Activated naive CD4-positive, alpha-beta T cell treated with anti-CD3 and anti-CD28 coated beads for 36 hours (primary cell): Measurements from ENCODE around the gene ERC1. TPM values are rescaled to one million over a fixed set of nuclear protein-coding genes. Genes with fewer than 3 reads are reported as not detected.

Experiments used
- CTCF ChIA-PET: fragments of 350-600 bp; sonication (Branson Sonifier 250); formaldehyde crosslinking; loops from one replicate; lab custom pipeline; 2021; ENCODE audit warnings: antibody characterized with exemption; lab: Charles Lee
- DNase-seq: peaks from one replicate; pipeline ENCODE4 v3.0.0-alpha.2; 2020
- H3K27ac Mint-ChIP-seq: one replicate; pipeline ENCODE4 v1.8.0; 2021; ENCODE audit warnings: mild to moderate bottlenecking, mixed read lengths
- H3K27me3 Mint-ChIP-seq: one replicate; pipeline ENCODE4 v1.8.0; 2021; ENCODE audit warnings: low read depth, mixed read lengths
- H3K36me3 Mint-ChIP-seq: one replicate; pipeline ENCODE4 v1.8.0; 2021; ENCODE audit warnings: low read depth, mixed read lengths
- H3K4me1 Mint-ChIP-seq: one replicate; pipeline ENCODE4 v1.8.0; 2021; ENCODE audit warnings: low read depth, mixed read lengths
- H3K4me3 Mint-ChIP-seq: one replicate; pipeline ENCODE4 v1.8.0; 2021; ENCODE audit warnings: mild to moderate bottlenecking, moderate library complexity, mixed read lengths
- H3K9me3 Mint-ChIP-seq: one replicate; pipeline ENCODE4 v1.8.0; 2021; ENCODE audit warnings: mixed read lengths
- intact Hi-C: fragments of 100-400 bp; cut with micrococcal nuclease; formaldehyde crosslinking; loops from one replicate; pipeline ENCODE4 v1.15.1; 2023
- total RNA-seq, 2 experiments: library from RNA; stranded (reverse); gene quantifications; one replicate each; pipeline ENCODE4 v1.2.3, GENCODE V29; 2021

Gene ERC1
- total RNA-seq, 2 experiments from 2014 or later = 17.4 to 20.7 TPM

DNA sequence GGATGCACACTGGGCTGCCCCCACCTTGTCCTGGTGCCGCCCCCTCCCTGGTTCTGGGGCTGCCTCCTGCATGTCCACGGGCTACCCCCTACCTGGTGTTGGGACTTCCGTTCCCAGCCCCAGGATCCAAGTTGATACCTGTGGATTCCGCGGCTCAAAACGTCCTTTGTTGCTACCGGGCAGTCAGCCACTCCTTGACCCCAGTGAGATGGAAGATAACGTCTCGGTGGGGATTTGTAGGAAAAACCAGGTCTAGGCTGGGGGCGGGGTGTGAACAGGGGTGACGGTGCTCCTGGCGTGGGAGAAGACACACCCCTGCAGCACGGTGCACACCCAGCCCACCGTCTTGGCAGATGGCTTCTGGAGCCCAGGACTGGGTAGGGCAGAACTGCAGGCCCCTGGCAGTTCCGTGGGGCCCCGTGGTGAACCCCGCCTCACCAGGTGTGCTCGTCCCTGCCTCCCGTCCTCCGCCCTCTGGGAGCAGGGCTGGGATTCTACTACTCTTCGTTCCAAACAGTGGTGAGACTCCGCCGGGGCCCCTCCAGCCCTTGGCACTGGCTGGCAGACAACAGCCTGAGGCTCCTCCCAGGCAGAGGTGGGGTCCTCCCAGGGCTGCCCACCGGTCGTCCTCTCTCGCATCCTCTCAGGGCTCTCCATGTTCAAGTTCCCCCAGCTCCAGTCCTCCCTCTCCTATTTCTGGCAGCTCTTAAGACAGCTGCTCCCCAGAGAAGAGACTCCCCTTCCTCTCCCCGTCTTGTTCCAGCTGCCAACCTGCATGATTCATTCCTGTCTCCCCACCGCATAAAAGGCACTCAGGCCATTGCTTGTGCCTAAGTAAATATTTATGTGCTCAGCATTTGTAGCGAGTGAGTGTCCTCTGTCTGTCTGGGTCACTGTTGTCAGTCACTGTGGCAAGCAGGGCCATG lies 527.8 kb downstream of the ERC1 start:
- CTCF ChIA-PET = interaction anchor here (1.1 to 1.7 kb wide), 2 partner anchors 10 to 27 kb away, joined by 3 to 4 read pairs; no protein-coding TSS in a partner anchor

DNA sequence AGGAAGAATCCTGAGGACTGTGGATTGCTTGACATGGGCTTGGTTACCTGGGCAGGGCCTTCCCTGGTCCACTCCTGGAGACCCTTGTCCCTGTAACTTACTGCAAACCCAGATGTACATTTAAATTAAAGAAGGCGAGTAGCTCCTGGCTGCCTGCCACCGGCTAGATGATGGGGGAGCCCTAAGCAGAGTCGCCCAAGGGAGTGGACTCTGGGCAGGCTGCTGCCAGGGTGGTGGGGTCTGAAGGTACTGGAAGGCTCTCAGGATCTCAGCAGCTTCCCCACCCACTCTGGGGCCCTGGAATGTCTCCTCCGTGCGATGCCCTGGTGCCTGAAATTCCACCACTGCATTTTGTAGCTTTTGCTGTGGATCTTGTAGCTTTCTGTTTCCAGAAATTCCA lies 528.6 kb downstream of the ERC1 start:
- Mint-ChIP-seq H3K27me3 (peaks cover 5% of the 10 kb centered on the region), H3K4me3 (no peak overlapping the region), H3K4me1 (no peaks in the 10 kb centered on the region), H3K9me3 (peaks cover 2% of the 10 kb centered on the region), H3K36me3 (no peaks in the 10 kb centered on the region), H3K27ac (no peak overlapping the region)
- DNase-seq = no peak
- CTCF ChIA-PET = no interaction called here
- intact Hi-C loops = no loop called here

More for the DNA sequence above, 527.8 kb downstream of the ERC1 start:
- intact Hi-C loops = no loop called here
- H3K4me1 Mint-ChIP-seq = no peaks in the 10 kb centered on the region
- no peak overlapping the region for H3K27ac Mint-ChIP-seq
- H3K9me3 Mint-ChIP-seq = peaks cover 2% of the 10 kb centered on the region
- H3K4me3 Mint-ChIP-seq = no peak overlapping the region
- DNase-seq = no peak
- H3K36me3 Mint-ChIP-seq = no peaks in the 10 kb centered on the region
- peaks cover 3% of the 10 kb centered on the region for H3K27me3 Mint-ChIP-seq

DNA sequence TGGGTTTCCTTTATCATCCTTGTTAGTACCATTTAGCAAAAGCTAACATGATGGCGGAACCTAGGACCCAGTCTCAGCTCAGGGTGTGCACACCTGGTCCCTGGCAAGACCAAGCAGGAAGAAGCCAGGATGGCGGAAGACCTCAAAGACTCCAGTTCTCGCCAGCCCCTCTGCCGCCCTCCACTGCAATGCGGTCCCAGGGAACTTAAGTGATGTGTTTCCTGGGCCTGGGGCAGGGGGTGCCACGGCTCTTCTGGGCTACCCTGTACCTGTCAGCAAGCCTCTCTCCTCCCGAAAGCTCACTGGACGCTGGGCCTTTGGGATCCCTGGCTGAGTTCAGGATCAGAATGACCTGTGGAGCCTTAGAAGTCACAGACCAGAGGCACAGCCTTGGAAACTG lies 532.0 kb downstream of the ERC1 start:
- no peaks in the 10 kb centered on the region for H3K4me1 Mint-ChIP-seq
- DNase-seq = no peak
- H3K27ac Mint-ChIP-seq = no peak overlapping the region
- H3K27me3 Mint-ChIP-seq = peaks cover 24% of the 10 kb centered on the region
- no peaks in the 10 kb centered on the region for H3K9me3 Mint-ChIP-seq
- no peaks in the 10 kb centered on the region for H3K36me3 Mint-ChIP-seq
- CTCF ChIA-PET = interaction anchor here (0.6 to 1.1 kb wide), 3 partner anchors 26 to 578 kb away, joined by 3 to 6 read pairs (median 5); no protein-coding TSS in a partner anchor
- intact Hi-C loops = no loop called here
- H3K4me3 Mint-ChIP-seq = no peak overlapping the region

DNA sequence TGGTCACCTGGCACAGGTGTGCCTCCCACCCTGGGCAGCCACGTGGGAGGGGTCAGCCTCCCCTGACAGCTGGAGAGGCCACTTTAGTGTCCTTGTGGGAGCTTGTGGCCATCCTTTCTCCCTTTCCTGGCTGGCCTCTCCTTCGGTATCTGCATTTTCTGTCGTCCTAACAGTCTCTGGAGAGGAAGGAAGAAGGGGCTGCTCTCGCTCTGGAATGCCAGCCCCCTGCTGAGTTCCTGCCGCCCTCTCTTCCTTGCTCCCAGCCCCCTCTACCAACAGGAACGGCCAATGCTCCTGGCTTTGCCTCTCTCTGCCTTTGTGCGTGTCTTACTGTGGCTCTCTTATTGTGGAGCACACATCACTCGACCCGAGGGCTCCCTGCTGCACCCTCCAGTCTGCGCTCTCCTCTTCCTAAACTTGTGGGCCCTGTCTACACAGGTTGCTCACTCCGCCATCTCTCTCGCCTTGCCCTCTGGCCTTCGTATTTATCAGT lies 532.6 kb downstream of the ERC1 start:
- H3K27me3 Mint-ChIP-seq = peaks cover 29% of the 10 kb centered on the region
- no peak overlapping the region for H3K4me3 Mint-ChIP-seq
- no peak for DNase-seq
- CTCF ChIA-PET = interaction anchor here (0.8 kb wide), 1 partner anchor 572 kb away, joined by 3 read pairs; no protein-coding TSS in a partner anchor
- H3K27ac Mint-ChIP-seq = no peak overlapping the region
- no peaks in the 10 kb centered on the region for H3K36me3 Mint-ChIP-seq
- H3K9me3 Mint-ChIP-seq = no peaks in the 10 kb centered on the region
- no peaks in the 10 kb centered on the region for H3K4me1 Mint-ChIP-seq
- intact Hi-C loops = no loop called here

DNA sequence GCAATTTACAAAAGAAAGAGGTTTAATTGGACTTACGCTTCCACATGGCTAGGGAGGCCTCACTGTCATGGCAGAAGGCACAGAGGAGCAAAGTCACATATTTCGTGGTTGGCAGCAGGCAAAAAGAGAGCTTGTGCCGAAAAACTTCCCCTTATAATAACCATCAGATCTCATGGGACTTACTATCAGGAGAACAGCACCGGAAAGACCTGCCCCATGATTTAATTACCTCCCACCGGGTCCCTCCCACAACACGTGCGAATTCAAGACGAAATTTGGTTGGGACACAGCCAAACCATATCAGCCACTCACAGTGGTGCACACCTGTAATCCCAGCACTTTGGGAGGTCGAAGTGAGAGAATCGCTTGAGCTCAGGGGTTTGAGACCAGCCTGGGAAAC lies 534.8 kb downstream of the ERC1 start:
- DNase-seq = no peak
- intact Hi-C loops = no loop called here
- Mint-ChIP-seq H3K27me3 (peaks cover 40% of the 10 kb centered on the region), H3K27ac (no peak overlapping the region), H3K4me3 (no peak overlapping the region), H3K4me1 (peaks cover 4% of the 10 kb centered on the region), H3K9me3 (no peaks in the 10 kb centered on the region), H3K36me3 (no peaks in the 10 kb centered on the region)
- CTCF ChIA-PET = interaction anchor here (0.7 to 0.8 kb wide), 2 partner anchors 8 to 127 kb away, joined by 3 read pairs; no protein-coding TSS in a partner anchor

DNA sequence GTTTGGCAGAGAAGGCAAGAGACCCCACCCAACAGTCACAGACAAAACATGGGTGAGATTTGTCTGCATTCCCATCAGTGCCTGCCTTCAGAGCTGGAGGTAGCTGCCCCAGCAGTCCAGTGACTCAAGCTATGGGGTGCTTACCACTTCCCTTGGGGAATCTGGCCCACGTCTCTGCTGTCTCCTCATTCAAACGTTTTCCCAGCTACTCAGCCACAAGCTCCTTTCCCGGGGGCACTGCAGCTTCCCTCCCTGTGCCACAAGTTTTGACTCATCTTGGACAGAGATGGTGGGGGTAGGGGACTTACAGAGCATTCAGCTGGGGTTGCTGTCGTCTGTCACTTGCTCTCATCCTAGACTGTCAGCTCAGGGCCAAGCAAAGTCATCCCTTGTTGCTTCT lies 536.8 kb downstream of the ERC1 start:
- CTCF ChIA-PET = interaction anchor here (0.8 to 1.7 kb wide), 3 partner anchors 10 to 410 kb away, joined by 4 to 7 read pairs (median 5); no protein-coding TSS in a partner anchor
- intact Hi-C loops = no loop called here
- H3K27me3 Mint-ChIP-seq = peaks cover 56% of the 10 kb centered on the region
- H3K36me3 Mint-ChIP-seq = no peaks in the 10 kb centered on the region
- peaks cover 18% of the 10 kb centered on the region for H3K4me1 Mint-ChIP-seq
- DNase-seq = no peak
- no peaks in the 10 kb centered on the region for H3K9me3 Mint-ChIP-seq
- H3K4me3 Mint-ChIP-seq = no peak overlapping the region
- no peak overlapping the region for H3K27ac Mint-ChIP-seq

DNA sequence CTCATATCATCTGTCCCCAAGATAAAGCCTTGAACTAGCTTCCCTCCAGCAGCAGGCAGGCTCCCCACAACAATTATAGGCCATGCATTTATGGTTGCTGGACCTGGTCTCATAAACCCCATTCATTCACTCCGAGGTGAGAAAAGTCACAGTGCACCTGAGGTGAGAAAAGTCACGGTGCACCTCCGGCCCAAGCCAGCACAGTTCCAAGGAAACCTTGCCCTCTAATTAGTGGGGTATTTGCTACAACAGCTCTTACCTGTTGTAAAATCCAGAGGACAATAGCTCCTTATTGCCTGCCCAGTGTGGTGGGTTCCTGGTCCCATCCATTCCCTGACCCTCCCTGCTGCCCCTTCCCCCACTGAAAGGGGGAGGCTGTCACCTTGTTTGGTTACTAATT lies 537.8 kb downstream of the ERC1 start:
- Mint-ChIP-seq H3K36me3 (no peaks in the 10 kb centered on the region), H3K27me3 (peaks cover 64% of the 10 kb centered on the region), H3K9me3 (no peaks in the 10 kb centered on the region), H3K4me1 (peaks cover 28% of the 10 kb centered on the region), H3K27ac (no peak overlapping the region), H3K4me3 (no peak overlapping the region)
- intact Hi-C loops = no loop called here
- CTCF ChIA-PET = interaction anchor here (1.6 to 1.7 kb wide), 2 partner anchors 11 to 411 kb away, joined by 4 to 5 read pairs; no protein-coding TSS in a partner anchor
- no peak for DNase-seq

DNA sequence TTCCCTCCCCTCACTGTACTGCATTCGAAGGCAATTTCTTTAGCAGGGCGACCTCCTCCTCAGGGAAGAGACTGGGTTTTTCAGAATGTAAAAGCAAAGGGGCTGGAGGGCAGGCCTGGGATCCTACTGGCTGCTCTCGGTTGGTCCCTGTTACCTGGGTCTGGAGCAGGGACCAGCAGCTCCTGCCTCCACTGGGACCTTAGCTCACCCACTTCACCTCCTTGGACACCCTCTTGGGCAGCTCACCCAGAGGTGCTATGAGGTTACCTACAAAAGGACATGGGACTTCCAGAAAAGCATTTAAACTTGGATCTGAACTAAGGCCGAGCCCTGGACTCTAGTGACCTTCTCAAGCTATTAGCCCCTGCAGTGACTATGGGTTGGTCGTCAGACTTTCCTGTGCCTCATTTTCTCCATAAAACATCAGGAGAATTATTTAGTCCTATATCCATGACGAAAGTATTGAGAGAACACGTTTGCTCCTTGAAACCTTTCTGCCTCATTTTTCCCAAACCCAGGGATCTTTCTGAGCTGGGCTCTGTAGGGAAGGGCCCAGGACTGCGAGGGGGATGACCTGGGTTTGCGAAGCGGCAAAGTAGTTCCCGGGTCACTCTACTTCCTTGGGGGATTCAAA lies 538.3 kb downstream of the ERC1 start:
- Mint-ChIP-seq H3K9me3 (no peaks in the 10 kb centered on the region), H3K27me3 (peaks cover 64% of the 10 kb centered on the region), H3K27ac (no peak overlapping the region), H3K4me3 (peak overlapping the region; percentile 76), H3K4me1 (peaks cover 31% of the 10 kb centered on the region), H3K36me3 (no peaks in the 10 kb centered on the region)
- CTCF ChIA-PET = interaction anchor here (1.6 to 1.7 kb wide), 2 partner anchors 12 to 411 kb away, joined by 4 to 5 read pairs; no protein-coding TSS in a partner anchor
- intact Hi-C loops = no loop called here
- no peak for DNase-seq

DNA sequence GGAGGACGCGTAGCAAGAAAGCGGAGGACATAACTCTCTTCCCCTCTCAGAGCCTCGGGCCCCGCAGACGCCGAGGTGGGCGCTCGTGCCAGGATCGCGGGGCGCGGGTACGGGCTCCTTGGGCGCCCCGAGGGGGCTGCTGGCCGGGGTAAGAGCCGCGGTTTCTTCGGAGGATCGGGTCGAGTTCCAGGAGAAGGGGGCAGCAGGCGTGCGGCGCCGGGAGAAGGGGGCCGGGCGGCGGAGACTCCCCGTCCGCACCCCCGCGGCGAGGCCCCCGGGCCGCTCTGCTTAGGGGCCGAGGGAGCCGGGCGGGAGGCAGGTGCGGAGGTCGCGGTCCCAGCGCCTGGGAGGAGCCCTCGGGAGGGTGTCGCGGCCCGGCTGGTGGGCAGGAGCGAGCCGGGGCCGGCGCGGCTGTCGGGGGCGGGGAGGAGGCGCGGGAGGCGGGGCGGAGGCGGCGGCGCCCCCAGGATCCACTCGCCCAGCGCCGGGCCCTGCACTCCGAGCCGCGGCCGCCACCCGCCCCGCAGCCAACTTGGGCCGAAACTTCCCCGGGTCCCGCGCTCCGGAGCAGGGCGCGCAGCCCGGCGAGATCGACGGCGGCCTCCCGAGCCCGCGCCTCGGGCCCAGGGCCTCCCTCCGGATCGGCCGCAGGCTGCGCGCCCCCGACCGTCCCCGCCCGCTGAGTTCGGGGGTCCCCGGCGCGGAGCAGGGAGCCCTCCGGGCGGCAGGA lies 539.0 kb downstream of the ERC1 start:
- CTCF ChIA-PET = no interaction called here
- Mint-ChIP-seq H3K4me3 (peak overlapping the region; percentile 76), H3K4me1 (peaks cover 33% of the 10 kb centered on the region), H3K27me3 (peaks cover 64% of the 10 kb centered on the region), H3K27ac (no peak overlapping the region), H3K9me3 (no peaks in the 10 kb centered on the region), H3K36me3 (no peaks in the 10 kb centered on the region)
- intact Hi-C loops = loop anchor here (5.0 kb wide), 1 partner anchor 413 kb away; no protein-coding TSS in a partner anchor
- no peak for DNase-seq

DNA sequence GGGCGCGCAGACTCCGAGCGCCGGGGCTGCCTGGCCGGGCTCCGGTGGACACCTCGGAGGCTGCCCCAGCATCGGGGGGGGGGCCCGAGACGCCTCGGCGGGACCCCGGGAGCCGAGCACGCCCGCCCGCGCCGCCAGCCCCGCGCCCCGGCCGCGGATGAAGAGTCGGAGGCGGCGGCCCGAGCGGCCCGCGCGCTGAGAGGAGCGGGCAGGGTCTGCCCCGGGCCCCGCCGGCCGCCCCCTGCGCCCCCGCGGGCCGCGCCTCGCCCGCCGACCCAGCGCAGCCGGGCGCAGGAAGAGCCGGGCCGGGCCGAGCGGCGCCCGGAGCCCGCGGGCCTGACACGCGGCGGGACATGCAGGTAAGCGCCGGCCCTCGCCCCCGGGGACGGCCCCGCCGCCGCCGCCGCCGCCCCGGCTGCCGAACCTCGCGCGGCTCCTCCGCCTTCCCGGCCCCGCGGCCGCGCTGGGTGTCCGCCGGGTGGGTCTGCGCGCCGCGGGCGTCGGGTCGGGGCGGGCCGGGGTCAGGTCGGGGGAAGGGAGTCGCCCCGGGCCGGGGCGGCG lies 539.6 kb downstream of the ERC1 start:
- H3K4me3 Mint-ChIP-seq = no peak overlapping the region
- no peak for DNase-seq
- no peaks in the 10 kb centered on the region for H3K36me3 Mint-ChIP-seq
- no peaks in the 10 kb centered on the region for H3K9me3 Mint-ChIP-seq
- intact Hi-C loops = loop anchor here (5.0 kb wide), 1 partner anchor 413 kb away; no protein-coding TSS in a partner anchor
- H3K27ac Mint-ChIP-seq = no peak overlapping the region
- H3K27me3 Mint-ChIP-seq = peaks cover 60% of the 10 kb centered on the region
- CTCF ChIA-PET = interaction anchor here (0.6 kb wide), 1 partner anchor 54 kb away, joined by 3 read pairs; no protein-coding TSS in a partner anchor
- H3K4me1 Mint-ChIP-seq = peaks cover 33% of the 10 kb centered on the region

DNA sequence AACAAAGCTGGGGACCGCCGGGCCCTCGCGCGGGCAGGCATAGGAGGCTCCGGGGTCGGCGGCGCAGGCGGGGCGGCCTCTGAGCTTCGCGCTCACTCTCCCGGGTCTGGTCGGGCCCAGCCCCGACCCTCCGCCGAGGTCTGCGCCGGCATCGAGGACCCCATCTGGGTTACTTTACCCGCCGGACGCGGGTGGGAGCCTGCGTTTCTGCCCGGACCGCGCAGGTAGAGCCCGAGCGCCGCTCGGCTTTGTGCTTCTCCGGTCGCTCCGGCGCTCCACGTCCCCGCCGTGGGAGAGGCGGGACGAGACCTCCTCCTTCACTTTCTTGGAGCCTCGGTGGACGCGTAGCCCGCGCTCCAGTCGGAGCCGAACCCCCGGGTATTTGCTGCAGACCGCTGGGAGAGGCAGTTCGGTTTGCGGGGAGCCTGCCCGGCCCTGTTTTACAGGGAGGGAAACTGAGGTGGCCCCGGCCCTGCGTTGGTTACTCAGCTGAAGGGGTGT lies 540.2 kb downstream of the ERC1 start:
- no peak for DNase-seq
- Mint-ChIP-seq H3K36me3 (no peaks in the 10 kb centered on the region), H3K27ac (no peak overlapping the region), H3K4me1 (peaks cover 33% of the 10 kb centered on the region), H3K27me3 (peaks cover 62% of the 10 kb centered on the region), H3K9me3 (no peaks in the 10 kb centered on the region), H3K4me3 (peak overlapping the region; percentile 59)
- intact Hi-C loops = loop anchor here (5.0 kb wide), 1 partner anchor 414 kb away; no protein-coding TSS in a partner anchor
- CTCF ChIA-PET = interaction anchor here (0.6 kb wide), 1 partner anchor 53 kb away, joined by 3 read pairs; no protein-coding TSS in a partner anchor
